Small intestine (tissue), 7 donors: ENCODE measurements around the gene VAT1. TPM values are rescaled to one million over a fixed set of nuclear protein-coding genes. Genes with fewer than 3 reads are reported as not detected.

Experiments
- DNase-seq, 2 donors: peaks; one replicate each; pipeline versions ENCODE4 v3.0.0 to v3.0.0-alpha.2; 2013
- FAIRE-seq: peaks from 2 replicates; lab custom pipeline; 2012; peaks lifted over from hg19 to GRCh38; lab: Jason Lieb, UNC
- H3K27ac ChIP-seq, 3 donors: one replicate each; pipeline ENCODE4 v1.5.1; 2013; ENCODE audit warnings: low read length in 2 of 3, mild to moderate bottlenecking in 2 of 3, control low read depth in 1 of 3, inconsistent platforms in 1 of 3, low read depth in 1 of 3, moderate library complexity in 1 of 3
- H3K27me3 ChIP-seq, 3 donors: one replicate each; pipeline ENCODE4 v1.6.1; 2013; ENCODE audit warnings: low read length in 3 of 3, inconsistent platforms in 1 of 3; ENCODE audit not compliant: control insufficient read depth in 3 of 3, insufficient read depth in 3 of 3
- H3K36me3 ChIP-seq, 3 donors: one replicate each; pipeline ENCODE4 v1.6.1; 2013; ENCODE audit warnings: low read length in 3 of 3, inconsistent platforms in 1 of 3, low read depth in 1 of 3, mild to moderate bottlenecking in 1 of 3, moderate library complexity in 1 of 3; ENCODE audit not compliant: control insufficient read depth in 3 of 3, insufficient read depth in 2 of 3
- H3K4me1 ChIP-seq, 3 donors: one replicate each; pipeline ENCODE4 v1.6.1; 2013; ENCODE audit warnings: low read length in 2 of 3, inconsistent platforms in 1 of 3, low read depth in 1 of 3, mild to moderate bottlenecking in 1 of 3, moderate library complexity in 1 of 3; ENCODE audit not compliant: control insufficient read depth in 3 of 3, insufficient read depth in 2 of 3
- H3K4me3 ChIP-seq, 3 donors: one replicate each; pipeline ENCODE4 v1.5.1; 2013; ENCODE audit warnings: low read length in 3 of 3, control low read depth in 1 of 3, inconsistent platforms in 1 of 3, low read depth in 1 of 3, mild to moderate bottlenecking in 1 of 3, moderate library complexity in 1 of 3
- H3K9me3 ChIP-seq, 2 donors: one replicate each; pipeline ENCODE4 v1.6.1; 2013; ENCODE audit warnings: low read depth in 1 of 2, low read length in 1 of 2; ENCODE audit not compliant: control insufficient read depth in 2 of 2, insufficient read depth in 1 of 2
- WGBS, 3 donors: extraction: QIAGEN DNeasy Blood & Tissue Kit; methylation state at CpG; one replicate each; pipeline ENCODE4 v1.1.7; 2013; 5-methylcytosine and 5-hydroxymethylcytosine counted together
- polyA plus RNA-seq, 4 donors: library from polyadenylated mRNA; stranded (reverse) in 3 of 4; unstranded in 1 of 4; fragments of 200-250 nt in 3 of 4; fragments of 120-200 nt in 1 of 4; gene quantifications; one replicate each; pipeline versions ENCODE4 v1.2.1 to v1.2.3, GENCODE V29; 2013
- donor health status: healthy with polysubstance abuse.
- donor health status: control.
- donor health status: control.
- donor health status: Bipolar disorder and iron deficiency.
- donor health status: healthy.

Gene VAT1
- polyA plus RNA-seq, 4 donors, result 20.1 to 163 (median 66.4) TPM

DNA sequence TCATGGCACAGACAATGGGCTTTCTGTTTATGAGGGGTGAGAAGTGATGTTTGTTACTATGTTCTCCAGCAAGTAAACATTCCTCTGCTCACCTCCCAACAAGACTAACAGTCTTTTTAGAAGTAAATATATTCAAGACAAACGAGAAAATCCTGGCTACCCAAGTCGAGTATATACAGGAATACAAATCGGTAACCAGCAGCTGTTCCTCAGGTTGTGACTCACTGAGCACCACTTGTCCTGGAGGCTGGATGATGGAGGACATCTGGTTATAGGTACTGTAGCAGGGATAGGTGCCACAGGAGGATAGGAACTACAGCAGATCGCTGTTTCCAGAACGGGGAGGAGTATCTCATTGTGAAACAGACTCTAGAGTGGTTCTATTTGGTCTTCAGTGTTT, 29.3 kb downstream of the VAT1 start:
- no peaks in the 10 kb centered on the region for H3K27me3 ChIP-seq
- no peaks in the 10 kb centered on the region for H3K9me3 ChIP-seq
- H3K27ac ChIP-seq, result no peak overlapping the region
- peaks cover 0 to 7% (median 0%) of the 10 kb centered on the region in 3 donors for H3K4me1 ChIP-seq
- no peak for FAIRE-seq
- WGBS, 3 donors, result 81 to 87% (median 81%) methylated on average over 5 of the region's 5 CpGs
- no peak for DNase-seq
- H3K36me3 ChIP-seq, result peaks cover 10 to 51% (median 12%) of the 10 kb centered on the region in 3 donors
- H3K4me3 ChIP-seq, result no peak overlapping the region

- Histone ChIP-seq H3K36me3 (peaks cover 14 to 61% (median 18%) of the 10 kb centered on the region in 3 donors), H3K4me3 (no peak overlapping the region), H3K27ac (no peak overlapping the region), H3K27me3 (no peaks in the 10 kb centered on the region), H3K4me1 (no peaks in the 10 kb centered on the region), H3K9me3 (no peaks in the 10 kb centered on the region)
- FAIRE-seq, result no peak
- DNase-seq, result no peak
- 91 to 93% (median 91%) methylated on average over 6 of the region's 6 CpGs for WGBS, 3 donors
Measured at GRCh38 chr17:42991471-42991870, 30.7 kb downstream of the VAT1 start.

DNA sequence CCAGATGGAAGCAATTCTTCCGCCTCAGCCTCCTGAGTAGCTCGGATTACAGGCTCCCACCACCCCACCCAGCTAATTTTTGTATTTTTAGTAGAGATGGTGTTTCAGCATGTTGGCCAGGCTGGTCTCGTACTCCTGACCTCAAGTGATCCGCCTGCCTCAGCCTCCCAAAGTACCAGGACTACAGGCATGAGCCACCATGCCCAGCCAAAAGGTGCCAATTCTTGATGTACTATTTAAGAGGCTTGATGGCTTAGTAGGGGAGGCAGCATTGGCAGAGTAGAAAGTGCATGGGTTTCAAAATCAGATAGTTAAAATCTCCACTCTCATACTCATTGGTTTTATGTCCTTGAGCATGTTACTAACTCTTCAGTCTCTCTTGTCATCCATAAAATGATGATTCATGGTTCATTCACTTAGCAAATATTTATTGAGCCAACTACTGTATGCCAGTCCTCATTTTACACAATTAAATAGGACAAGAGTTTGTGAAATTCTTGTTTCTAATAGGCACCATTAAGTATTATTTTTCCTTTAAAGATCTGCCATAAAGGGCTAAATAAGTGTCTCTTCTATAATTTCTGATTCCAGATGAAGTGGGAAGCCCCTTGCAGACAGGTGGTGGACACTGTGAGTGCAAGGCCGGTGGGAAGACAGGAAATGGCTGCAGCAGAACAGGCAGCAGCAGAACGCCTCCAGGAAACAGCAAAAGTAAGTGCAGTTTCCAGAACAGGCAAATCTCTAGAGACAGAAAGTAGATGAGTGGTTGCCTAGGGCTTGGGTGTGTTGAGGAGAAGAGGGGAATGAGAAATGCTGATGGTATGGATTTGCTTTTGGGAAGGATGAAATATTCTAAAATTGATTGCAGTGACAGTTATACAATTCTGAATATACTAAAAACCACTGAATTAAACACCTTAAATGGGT, 32.2 kb downstream of the VAT1 start:
- H3K27me3 ChIP-seq, result no peaks in the 10 kb centered on the region
- H3K9me3 ChIP-seq, result no peaks in the 10 kb centered on the region
- H3K27ac ChIP-seq, result no peak overlapping the region
- no peaks in the 10 kb centered on the region for H3K4me1 ChIP-seq
- no peak overlapping the region for H3K4me3 ChIP-seq
- 88 to 93% (median 89%) methylated on average over 6 of the region's 6 CpGs for WGBS, 3 donors
- peaks cover 14 to 69% (median 18%) of the 10 kb centered on the region in 3 donors for H3K36me3 ChIP-seq
- FAIRE-seq, result no peak
- DNase-seq, result no peak

- no peak for DNase-seq
- no peaks in the 10 kb centered on the region for H3K9me3 ChIP-seq
- H3K27ac ChIP-seq, result no peak overlapping the region
- no peaks in the 10 kb centered on the region for H3K4me1 ChIP-seq
- no peak for FAIRE-seq
- WGBS, 3 donors, result 88 to 94% (median 91%) methylated on average over 5 of the region's 5 CpGs
- no peak overlapping the region for H3K4me3 ChIP-seq
- peaks cover 14 to 67% (median 18%) of the 10 kb centered on the region in 3 donors for H3K36me3 ChIP-seq
- no peaks in the 10 kb centered on the region for H3K27me3 ChIP-seq
Measured at GRCh38 chr17:42989141-42989540, 33.0 kb downstream of the VAT1 start.

DNA sequence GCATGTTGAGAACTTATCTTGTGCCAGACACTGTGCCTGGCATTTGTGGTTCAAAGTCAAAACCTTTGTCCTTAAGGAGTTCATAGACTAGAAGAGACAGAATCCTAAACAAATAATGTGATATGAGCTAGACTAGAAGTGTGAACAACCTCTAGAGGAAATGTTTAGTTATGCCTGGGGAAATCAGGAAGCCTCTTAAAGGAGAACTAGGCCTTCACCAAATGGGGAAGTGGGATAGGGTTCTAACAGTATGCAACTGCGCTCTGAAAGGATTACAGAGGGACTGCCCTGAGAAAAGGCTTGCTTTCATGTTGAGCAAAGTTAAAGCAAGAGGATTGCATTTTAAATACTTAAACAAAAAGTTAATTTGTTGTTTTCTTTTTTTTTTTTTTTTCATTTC, 37.0 kb downstream of the VAT1 start:
- Histone ChIP-seq H3K9me3 (no peaks in the 10 kb centered on the region), H3K36me3 (peaks cover 4 to 53% (median 12%) of the 10 kb centered on the region in 3 donors), H3K4me1 (peaks cover 0 to 4% (median 3%) of the 10 kb centered on the region in 3 donors), H3K27me3 (no peaks in the 10 kb centered on the region), H3K4me3 (no peak overlapping the region), H3K27ac (no peak overlapping the region)
- WGBS, 3 donors, result 14 to 62% methylated on average over 1 of the region's 1 CpG; no CpG with 5 or more reads in 1 of the 3 donors
- FAIRE-seq (no peak), DNase-seq (no peak)

DNA sequence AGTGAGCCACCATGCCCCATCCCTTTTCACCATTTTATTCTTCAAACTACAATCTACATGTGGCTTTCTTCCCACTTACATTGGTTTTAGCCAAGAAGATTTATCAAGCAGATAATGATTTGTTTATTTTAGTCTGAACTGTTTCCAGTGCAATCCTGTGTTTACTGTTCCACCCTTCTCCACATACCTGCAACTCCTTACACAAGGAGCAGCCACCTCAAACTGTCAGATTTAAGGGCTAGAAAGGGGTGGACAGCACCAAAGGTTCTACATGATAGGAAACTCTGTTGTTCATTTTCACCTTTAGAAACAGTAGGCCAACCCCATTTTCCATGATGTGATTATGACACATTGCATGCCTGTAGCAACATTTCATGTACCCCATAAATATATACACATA, 39.9 kb downstream of the VAT1 start:
- DNase-seq, result no peak
- Histone ChIP-seq H3K4me3 (no peak overlapping the region), H3K27ac (no peak overlapping the region), H3K4me1 (peaks cover 4 to 9% (median 4%) of the 10 kb centered on the region in 3 donors), H3K9me3 (no peaks in the 10 kb centered on the region), H3K27me3 (no peaks in the 10 kb centered on the region), H3K36me3 (peaks cover 1 to 29% (median 2%) of the 10 kb centered on the region in 3 donors)
- FAIRE-seq, result no peak

GRCh38 chr17:42980766-42981397, 41.3 kb downstream of the VAT1 start:
- Histone ChIP-seq H3K36me3 (peaks cover 0 to 18% (median 0%) of the 10 kb centered on the region in 3 donors), H3K4me3 (peak overlapping the region; percentile 90 to 95 (median 92)), H3K9me3 (no peaks in the 10 kb centered on the region), H3K4me1 (peaks cover 4 to 9% (median 4%) of the 10 kb centered on the region in 3 donors), H3K27ac (peak overlapping the region; percentile 69 to 96 (median 70)), H3K27me3 (no peaks in the 10 kb centered on the region)
- DNase-seq, result peak; percentile 73 to 79
- 0% methylated on average over 49 to 67 of the region's 67 CpGs for WGBS, 3 donors
- FAIRE-seq, result no peak

DNA sequence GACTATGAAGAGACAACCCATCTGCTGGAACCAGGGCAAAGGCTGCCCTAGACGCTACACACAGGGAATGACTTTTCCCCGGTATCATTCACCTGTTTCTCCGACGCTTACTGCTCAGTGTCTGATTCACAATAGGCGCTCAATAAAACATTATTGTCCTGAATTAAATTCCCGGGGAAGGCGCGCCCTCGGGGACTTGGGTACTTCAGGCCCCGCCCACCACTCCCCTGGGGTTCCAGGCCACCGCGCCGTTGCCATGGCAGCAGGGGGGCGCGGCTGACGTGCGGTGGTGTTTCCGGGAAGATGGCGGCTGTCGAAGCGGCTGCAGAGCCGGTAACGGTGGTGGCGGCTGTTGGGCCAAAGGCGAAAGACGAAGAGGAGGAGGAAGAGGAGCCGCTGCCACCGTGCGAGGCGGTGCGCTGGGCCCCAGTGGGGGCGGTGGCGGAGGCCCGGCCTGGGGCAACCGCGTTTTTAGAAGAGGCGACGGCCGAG, 41.9 kb downstream of the VAT1 start, which contains the start of gene RUNDC1:
Gene RUNDC1, plus strand, starts transcription at position 292 of the 492 bp plus-strand sequence. Its CDS starts 12 bp downstream, at position 304.
- H3K9me3 ChIP-seq, result no peaks in the 10 kb centered on the region
- DNase-seq (peak; percentile 98 to 99), FAIRE-seq (no peak)
- peak within 1 kb of the TSS; percentile 90 to 95 (median 92) for H3K4me3 ChIP-seq
- H3K36me3 ChIP-seq, result peaks cover 0 to 17% (median 0%) of the 10 kb centered on the region in 3 donors
- no peaks in the 10 kb centered on the region for H3K27me3 ChIP-seq
- peak within 1 kb of the TSS; percentile 70 to 96 (median 82) for H3K27ac ChIP-seq
- H3K4me1 ChIP-seq, result peaks cover 4 to 9% (median 4%) of the 10 kb centered on the region in 3 donors
- 0 to 1% (median 0%) methylated on average over 30 to 39 of the region's 39 CpGs for WGBS, 3 donors
